22Rv1 (cell line): Measurements from ENCODE around the gene CDHR5.

Source experiments
- ZFX ChIP-seq: fragments of 450-650 bp; IDR thresholded peaks from 2 replicates; pipeline ENCODE4 v1.6.1; 2017; ENCODE audit warnings: antibody characterized with exemption, borderline replicate concordance
- TF ChIP-seq, protein P1 (sequence below): fragments of 450-650 bp; IDR thresholded peaks from 2 replicates; pipeline ENCODE4 v1.5.1; 2017; ENCODE audit warnings: mild to moderate bottlenecking

DNA sequence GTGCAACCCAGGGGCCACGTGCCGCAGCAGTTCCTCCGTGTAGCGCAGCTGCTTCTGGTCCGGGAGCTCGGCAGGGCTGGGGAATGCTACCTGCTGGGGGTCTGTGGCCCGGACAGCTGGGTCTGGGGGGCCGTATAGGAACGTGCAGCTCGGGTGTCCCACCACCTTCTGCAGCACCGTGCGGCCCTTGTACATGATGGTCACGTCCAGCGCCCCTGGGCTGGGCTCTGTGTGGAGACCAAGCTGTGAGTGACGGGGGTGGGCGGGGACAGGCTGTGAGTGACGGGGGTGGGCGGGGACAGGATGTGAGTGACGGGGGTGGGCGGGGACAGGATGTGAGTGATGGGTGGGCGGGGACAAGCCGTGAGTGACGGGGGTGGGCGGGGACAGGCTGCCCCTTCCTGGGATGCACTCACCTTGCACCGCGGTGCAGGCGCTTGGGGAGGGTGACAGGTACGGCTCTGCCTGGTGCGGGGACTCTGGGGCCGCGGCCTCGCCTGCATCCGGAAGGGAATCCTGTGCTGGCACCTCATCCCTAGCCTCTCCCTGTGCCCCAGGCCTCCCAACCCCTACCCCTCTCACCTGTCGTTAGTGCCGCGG, 11.3 kb downstream of the CDHR5 start:
- TF ChIP-seq, protein P1, sequence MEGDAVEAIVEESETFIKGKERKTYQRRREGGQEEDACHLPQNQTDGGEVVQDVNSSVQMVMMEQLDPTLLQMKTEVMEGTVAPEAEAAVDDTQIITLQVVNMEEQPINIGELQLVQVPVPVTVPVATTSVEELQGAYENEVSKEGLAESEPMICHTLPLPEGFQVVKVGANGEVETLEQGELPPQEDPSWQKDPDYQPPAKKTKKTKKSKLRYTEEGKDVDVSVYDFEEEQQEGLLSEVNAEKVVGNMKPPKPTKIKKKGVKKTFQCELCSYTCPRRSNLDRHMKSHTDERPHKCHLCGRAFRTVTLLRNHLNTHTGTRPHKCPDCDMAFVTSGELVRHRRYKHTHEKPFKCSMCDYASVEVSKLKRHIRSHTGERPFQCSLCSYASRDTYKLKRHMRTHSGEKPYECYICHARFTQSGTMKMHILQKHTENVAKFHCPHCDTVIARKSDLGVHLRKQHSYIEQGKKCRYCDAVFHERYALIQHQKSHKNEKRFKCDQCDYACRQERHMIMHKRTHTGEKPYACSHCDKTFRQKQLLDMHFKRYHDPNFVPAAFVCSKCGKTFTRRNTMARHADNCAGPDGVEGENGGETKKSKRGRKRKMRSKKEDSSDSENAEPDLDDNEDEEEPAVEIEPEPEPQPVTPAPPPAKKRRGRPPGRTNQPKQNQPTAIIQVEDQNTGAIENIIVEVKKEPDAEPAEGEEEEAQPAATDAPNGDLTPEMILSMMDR = no peak
- no peak for TF ChIP-seq ZFX
